HG02938 (cell line): ENCODE measurements around the gene KIF5A.

Experiments used
- ATAC-seq: cut with Tn5 transposase; IDR thresholded peaks from one replicate; pipeline ENCODE4 v1.9.1; 2021; ENCODE audit warnings: mild to moderate bottlenecking, moderate library complexity; ENCODE audit not compliant: unreplicated experiment

The KIF5A gene

DNA sequence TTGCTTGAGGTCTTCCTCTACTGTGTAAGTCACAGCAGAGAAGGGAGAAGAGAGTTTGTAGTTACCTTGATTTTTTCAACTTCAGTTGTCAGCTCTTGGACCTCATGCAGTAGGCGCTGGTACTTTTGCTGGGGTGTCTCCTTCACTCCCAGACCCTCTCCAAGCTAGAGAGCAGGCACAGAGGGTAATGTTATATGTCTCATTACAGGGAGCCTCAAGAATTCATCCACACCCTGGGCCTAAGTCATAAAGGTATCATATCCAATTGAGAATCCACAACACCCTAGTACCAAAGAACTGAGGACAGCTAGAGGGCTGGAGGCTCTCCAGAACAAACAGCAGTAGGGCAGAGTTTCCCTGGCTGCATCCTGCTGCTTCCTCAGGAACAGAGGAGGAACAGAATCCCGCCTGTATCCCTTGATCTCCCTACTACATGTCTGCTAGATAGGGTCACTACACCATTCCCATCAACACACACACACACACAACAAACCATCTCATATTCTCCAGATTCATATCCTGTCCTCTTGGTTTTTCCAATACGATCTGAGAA, 14.8 kb upstream of the KIF5A start:
- ATAC-seq = no peak

DNA sequence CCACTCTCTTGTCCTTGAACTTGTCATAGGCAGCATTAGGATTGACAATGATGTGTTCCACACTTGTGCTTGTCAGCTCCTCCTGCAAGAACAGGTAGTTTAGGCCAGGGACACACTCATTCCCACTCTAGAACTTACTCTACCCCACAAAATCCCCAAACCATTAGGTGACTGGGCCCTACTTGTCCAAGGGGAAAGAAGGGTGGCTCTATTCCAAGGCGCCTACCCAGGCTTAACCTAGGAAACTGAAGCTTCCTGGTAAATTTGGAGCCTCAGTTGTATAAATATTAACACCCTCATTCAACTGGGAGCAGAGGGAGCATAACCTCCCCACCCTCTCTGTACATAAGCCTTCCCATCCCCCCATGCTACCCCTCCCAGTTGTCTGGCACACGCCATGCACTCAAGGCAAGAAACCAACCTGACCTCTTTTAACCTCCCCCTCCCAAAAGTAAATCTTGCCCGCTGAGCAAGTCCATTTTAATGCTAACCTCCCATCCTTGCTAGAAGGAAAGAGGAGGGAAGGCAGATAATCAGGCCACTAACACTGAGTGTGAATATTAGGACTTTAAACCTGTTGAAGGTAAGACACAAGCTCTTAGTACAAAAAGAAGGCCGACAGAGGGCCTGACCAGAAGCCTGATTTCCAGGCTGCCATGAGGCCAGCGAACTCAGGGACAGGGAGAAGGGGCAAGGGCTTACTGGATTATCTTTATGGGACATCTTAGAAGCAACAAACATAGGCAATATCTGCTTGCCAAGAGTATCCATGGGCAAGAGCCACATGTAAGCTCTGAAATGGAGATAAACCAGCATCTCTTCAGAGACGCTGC, 13.9 kb upstream of the KIF5A start:
- no peak for ATAC-seq

- no peak for ATAC-seq
Measured at GRCh38 chr12:57536597-57536942, 13.3 kb upstream of the KIF5A start.

DNA sequence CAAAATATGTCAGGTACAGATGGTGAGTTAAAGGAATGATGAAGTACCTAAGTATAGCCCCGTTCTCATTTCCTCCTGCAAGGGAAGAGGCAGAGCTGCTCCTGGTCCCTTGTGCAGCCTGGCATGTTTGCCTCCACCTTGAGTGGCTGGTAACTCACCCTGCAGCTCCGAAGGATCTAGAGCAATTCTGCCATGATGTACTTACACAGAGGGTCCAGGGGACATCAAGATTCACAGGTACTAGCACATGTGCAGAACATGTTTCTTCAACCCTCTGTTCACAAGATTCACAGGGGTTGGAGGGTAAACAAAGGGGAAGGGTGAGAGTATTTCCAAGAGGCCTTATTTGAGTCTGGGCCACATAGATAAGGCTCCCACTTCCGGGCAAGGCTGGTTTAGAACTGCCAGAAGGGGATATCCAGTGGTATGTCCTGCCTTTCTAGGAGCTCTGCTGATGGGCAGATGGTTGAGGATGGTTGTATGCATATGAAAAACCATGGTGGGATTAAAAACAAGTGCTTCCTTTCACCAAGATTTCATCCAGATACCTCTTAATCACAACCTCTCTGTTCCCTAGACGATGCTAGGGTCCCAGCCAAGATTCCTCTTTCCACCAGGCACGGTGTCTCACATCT, 10.6 kb upstream of the KIF5A start:
- no peak for ATAC-seq

DNA sequence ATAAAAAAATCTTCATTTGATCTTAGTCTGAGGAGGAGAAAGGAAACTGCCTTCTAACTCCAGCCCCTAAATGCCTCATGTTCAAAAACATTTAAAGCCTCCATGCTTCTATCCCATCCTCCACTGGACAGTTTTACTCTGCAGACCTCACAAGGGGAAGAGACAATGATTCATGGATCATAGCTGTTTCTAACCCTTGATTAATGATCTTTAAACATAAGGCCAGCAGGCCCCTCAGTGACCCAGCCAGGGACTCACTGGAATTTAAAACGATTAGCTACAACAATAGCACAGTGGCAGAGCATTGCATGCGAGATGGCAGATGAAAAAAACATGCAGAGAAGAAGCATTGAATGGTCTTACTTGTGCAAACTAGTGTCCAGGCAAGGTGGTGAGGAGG, 8.8 kb upstream of the KIF5A start:
- ATAC-seq = no peak

- ATAC-seq = no peak
Measured at GRCh38 chr12:57541717-57542116, 8.1 kb upstream of the KIF5A start.

DNA sequence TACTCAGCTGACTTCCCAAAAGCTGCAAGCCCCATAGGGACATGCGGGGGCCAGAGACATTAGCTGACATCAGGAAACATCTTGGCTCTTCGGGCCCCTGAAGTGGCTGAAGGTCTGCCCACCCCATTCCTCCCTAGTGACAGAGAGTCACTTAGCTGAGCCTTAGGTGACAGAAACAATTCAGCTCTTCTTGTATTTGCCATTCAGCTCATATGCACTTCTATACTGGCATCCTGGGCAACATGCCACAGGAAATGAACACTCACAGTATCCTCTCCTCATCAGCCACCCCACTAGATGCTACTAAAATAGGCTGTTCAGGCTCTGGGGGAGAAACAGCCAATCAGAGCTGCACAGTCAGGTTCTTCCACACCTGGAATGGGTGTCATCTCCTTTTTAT, 6.3 kb upstream of the KIF5A start:
- ATAC-seq = no peak

GRCh38 chr12:57545809-57546437, 3.9 kb upstream of the KIF5A start:
- ATAC-seq = no peak

- peak; percentile 98 for ATAC-seq
Measured at GRCh38 chr12:57546438-57547287, 3.2 kb upstream of the KIF5A start, which contains the start of gene DCTN2. TSS of gene DCTN2 (minus strand) at chr12:57547192. CDS start at chr12:57547063, 129 bp downstream.

DNA sequence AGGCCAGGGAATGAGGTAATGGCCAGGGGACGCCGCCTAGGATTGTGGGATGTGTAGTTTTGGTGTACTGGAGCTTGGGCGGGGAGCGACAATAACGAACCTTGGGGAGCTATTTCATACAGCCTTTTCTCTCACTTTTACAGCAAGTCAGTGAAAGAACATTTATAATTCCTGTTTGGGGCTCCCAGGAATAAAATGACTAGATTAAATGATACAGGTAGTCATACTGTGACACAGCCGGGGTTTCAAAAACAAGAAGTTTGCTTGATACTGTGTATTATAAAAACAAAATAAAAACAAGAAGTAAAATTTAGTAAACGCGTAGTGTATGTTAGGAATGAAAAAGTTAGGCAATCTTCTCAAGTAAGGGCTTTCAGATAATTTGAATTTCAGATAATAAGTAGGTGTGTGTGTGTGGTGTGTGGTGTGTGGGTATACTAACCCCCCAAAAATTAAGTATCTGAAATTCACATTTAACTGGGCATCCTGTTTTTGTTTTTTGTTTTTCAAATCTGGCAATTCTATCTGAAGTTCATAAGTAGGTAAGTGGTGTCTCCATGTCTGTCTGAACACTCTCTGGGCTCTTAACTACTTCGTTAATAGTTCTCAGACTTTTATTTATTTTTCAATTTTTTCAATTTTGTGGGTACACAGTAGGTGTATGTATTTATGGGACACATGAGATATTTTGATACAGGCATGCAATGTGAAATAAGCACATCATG, 2.4 kb upstream of the KIF5A start:
- no peak for ATAC-seq

DNA sequence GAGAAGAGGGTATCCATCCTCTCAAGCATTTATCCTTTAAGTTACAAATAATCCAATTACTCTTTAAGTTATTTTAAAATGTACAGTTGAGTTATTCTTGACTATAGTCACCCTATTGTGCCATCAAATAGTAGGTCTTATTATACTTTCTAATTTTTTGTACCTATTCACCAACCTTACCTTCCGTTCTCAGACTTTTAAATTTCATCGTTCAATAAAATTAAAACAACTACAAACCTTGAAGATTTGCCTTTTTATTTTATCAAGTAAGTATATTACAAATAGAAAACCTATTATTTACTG, 1.9 kb upstream of the KIF5A start:
- no peak for ATAC-seq

DNA sequence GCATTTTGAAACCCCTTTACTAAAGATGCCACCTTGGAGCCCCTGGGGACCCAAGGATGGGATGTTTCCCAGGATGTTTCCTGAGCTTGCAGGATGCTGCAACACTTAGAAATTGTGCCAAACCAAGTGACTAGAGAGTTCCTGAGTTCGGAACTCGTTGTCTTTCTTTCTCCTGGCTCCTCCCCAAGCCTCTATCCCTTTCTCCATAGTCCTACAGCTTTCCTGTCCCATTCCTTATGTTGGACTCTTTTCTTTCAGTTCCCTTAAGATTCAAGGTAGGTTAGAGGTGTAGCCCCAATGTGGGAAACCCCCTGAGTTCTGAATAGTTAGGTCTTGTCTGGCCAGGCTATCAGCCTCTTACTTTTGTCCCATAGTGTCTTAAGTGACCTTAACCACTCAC, 1.4 kb upstream of the KIF5A start:
- no peak for ATAC-seq

DNA sequence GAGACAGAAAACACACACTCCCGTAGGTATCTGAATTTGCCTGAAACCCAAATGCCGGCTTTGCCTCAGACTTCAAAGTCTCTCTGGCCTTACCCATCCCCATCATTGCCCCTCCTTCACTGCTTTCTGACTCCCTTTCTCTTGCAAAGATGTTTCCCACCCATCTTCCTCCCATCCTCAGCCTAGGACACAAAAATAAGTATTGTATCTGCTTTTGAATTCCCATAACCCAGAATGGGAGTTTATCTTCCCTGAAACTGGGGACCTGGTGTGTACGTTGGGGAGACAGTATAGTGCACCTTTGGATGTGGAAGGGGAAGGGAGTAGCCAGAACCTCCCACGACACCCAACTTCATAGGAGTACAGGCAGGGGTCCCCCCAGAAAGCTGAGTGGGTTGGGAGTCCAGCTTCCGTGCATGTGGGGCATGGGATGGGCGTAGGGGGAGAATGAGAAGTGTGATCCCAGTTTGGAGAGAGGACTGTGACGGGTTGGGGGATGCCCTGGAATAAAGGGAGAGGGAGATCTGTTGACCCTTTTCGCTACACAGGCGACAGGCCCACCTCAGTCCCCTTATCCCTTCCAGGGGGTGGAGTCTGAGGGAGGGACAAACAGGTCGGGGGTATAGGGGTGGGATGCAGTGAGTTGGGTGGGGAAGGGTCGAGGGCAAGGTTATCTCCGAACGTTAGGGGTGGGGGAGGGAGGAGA, 488 bp upstream of the KIF5A start:
- ATAC-seq = no peak

DNA sequence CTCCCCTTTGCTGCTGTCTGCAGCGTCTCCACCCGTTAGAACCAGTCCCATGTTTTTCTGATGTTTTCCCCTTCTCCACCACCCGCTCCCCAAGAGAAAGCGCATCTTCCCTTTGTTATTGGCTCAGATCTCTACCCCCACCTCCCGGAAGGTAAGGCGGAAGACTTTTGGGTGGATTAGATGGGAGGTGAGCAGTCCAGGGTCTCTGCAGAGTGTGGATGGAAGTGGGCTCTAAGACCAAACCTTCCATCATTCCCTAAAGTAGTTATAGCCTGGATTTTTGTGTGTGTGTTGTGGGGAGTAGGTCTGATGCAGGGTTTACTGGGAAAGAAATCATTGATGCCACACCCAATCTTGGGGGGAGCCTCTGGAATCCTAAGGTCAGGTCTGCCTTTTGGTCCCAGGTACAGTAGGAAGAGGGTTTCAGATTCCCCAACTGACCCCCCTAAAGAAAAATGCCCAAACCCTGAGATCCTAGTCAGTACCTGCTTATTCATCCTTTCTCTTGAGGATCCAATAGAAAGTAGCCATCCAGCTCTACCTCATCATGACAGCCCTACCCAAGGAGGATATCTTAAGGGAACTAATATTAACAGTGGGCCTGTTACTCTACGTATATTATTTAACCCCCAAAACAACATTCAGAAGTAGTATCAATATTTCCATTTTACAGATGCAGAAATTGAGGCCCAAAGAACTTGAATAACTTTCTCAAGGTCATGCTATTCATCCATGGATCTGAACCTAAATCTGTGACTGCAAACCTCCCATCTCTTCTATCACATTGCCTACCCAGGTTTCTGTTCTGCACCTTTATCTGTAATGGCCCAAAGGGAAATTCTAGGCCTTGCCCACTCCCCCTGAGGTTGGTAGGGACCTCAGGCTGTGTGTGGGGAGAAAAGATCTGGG, 1.1 kb downstream of the KIF5A start:
- no peak for ATAC-seq

- no peak for ATAC-seq
Measured at GRCh38 chr12:57551637-57552305, 1.9 kb downstream of the KIF5A start.

- ATAC-seq = no peak
Measured at GRCh38 chr12:57552306-57552651, 2.4 kb downstream of the KIF5A start.

GRCh38 chr12:57552835-57553313, 3.0 kb downstream of the KIF5A start:
- no peak for ATAC-seq
